GM21390 (cell line): Measurements from ENCODE around the gene MIGA1.
"Not testable (repeated sequence)": the region's sequence is repeated elsewhere in the genome, so short reads cannot be mapped to it uniquely, and the experiment has no call there.

Source experiments
- ATAC-seq: cut with Tn5 transposase; IDR thresholded peaks from one replicate; pipeline ENCODE4 v1.9.1; 2021; ENCODE audit not compliant: unreplicated experiment

MIGA1 gene

GRCh38 chr1:77906624-77907023 is 127.2 kb downstream of the MIGA1 start:
- no peak for ATAC-seq

- ATAC-seq = no peak
Observed at GRCh38 chr1:77910116-77910515, 130.7 kb downstream of the MIGA1 start.

- ATAC-seq = not testable (repeated sequence)
Observed at GRCh38 chr1:77918918-77919317, 139.5 kb downstream of the MIGA1 start.

GRCh38 chr1:77925518-77925917 is 146.1 kb downstream of the MIGA1 start:
- ATAC-seq = no peak

- ATAC-seq = no peak
Observed at GRCh38 chr1:77925956-77926355, 146.5 kb downstream of the MIGA1 start.

GRCh38 chr1:77926561-77927357 is 147.3 kb downstream of the MIGA1 start:
- ATAC-seq = no peak

GRCh38 chr1:77927414-77927813 is 148.0 kb downstream of the MIGA1 start:
- ATAC-seq = no peak
